GM12865 (cell line): Measurements from ENCODE around the gene ANKRD52.
A peak's percentile ranks its signal among the peaks of the same experiment; 100 is the strongest.
"Not testable (repeated sequence)": the region's sequence is repeated elsewhere in the genome, so short reads cannot be mapped to it uniquely, and the experiment has no call there.

Experiments used
- DNase-seq: peaks from one replicate; pipeline ENCODE4 v3.0.0; 2010; ENCODE audit warnings: low read depth
- H3K4me3 ChIP-seq: 2 replicates; pipeline ENCODE4 v1.5.1; 2011; ENCODE audit warnings: mild to moderate bottlenecking, low read depth, low read length, control low read depth
- TF ChIP-seq, protein P1 (sequence below): IDR thresholded peaks from 2 replicates; pipeline ENCODE4 v1.5.1; 2011; ENCODE audit warnings: low read length, control low read depth, low read depth, inconsistent platforms; ENCODE audit not compliant: insufficient read depth; ENCODE audit errors: missing control alignments

ANKRD52 gene

DNA sequence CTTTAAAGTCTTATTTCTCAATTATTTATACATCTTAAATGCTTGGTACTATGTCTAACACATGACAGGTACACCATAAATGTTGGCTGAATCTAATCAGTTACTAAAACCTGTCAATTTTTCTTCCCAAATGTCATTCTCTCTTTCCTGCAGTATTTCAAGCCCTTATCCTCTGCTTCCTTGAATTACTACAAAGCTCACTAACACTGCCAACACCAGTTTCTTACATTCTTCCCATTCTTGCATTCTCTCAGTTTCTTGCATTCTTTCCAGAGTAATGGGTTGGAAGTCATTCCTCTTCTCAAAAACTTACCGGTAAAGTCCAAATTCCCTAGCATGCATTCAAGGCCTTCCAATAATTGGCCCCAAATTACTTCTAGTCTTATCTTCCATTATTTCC lies 59.3 kb downstream of the ANKRD52 start:
- no peak for DNase-seq
- no peak overlapping the region for H3K4me3 ChIP-seq
- TF ChIP-seq, protein P1, sequence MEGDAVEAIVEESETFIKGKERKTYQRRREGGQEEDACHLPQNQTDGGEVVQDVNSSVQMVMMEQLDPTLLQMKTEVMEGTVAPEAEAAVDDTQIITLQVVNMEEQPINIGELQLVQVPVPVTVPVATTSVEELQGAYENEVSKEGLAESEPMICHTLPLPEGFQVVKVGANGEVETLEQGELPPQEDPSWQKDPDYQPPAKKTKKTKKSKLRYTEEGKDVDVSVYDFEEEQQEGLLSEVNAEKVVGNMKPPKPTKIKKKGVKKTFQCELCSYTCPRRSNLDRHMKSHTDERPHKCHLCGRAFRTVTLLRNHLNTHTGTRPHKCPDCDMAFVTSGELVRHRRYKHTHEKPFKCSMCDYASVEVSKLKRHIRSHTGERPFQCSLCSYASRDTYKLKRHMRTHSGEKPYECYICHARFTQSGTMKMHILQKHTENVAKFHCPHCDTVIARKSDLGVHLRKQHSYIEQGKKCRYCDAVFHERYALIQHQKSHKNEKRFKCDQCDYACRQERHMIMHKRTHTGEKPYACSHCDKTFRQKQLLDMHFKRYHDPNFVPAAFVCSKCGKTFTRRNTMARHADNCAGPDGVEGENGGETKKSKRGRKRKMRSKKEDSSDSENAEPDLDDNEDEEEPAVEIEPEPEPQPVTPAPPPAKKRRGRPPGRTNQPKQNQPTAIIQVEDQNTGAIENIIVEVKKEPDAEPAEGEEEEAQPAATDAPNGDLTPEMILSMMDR = no peak

DNA sequence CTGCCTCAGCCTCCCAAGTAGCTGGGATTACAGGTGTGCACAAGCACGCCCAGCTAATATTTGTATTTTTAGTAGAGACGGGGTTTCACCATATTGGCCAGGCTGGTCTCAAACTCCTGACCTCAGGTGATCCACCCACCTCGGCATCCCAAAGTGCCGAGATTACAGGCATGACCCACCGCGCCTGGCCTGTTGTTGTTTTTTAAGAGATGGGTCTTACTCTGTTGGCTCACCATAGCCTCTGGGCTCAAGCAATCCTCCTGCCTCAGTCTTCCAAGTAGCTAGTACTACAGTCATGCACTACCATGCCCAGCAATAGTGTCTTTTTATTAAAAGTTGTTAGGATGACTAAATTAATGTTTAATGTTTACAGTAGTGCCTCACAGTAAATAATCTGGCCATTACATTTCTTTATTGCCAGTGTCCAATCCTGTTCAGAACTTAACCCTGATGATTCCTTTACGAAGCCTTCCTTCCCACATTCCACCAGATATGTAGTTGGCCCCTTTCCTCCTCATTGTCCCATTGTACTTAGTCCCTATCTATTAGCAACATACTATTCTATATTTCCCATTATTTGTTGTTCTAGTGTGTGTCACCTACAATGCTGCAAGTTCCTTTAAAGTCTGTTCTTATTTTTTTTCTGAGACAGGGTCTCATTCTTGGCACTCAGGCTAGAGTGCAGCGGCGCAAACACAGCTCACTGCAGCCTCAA lies 60.1 kb downstream of the ANKRD52 start:
- no peak overlapping the region for H3K4me3 ChIP-seq
- no peak for DNase-seq
- TF ChIP-seq, protein P1 = no peak

DNA sequence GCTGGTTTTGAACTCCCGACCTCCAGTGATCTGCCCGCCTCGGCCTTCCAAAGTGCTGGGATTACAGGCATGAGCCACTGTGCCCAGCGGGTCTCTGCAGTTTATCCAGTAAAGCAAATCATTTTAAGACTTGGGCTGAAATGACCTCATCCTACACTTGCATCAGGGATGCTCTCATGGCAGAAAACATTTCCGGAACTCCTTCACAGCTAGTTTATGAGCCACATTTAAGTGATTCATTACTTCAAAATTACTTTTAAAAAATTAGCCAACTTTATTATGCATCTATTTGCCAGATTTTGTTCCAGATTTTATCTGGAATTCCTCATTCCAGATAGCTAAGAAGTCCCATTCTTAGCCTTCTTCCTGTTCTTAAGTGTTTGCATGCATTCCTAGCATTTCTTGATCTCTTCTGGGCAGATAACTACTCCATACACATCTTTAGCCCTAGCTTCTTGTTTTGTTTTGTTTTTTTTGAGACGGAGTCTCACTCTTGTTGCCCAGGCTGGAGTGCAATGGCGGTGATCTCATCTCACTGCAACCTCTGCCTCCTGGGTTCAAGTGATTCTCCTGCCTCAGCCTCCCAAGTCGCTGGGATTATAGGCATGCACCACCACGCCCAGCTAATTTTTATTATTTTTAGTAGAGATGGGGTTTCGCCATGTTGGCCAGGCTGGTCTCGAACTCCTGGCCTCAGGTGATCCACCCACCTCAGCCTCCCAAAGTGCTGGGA lies 61.2 kb downstream of the ANKRD52 start:
- not testable (repeated sequence) for DNase-seq, H3K4me3 ChIP-seq

GRCh38 chr12:56193025-56193578 lies 65.1 kb downstream of the ANKRD52 start:
- no peak overlapping the region for H3K4me3 ChIP-seq
- TF ChIP-seq, protein P1 = peak; percentile 73
- peak; percentile 91 for DNase-seq

DNA sequence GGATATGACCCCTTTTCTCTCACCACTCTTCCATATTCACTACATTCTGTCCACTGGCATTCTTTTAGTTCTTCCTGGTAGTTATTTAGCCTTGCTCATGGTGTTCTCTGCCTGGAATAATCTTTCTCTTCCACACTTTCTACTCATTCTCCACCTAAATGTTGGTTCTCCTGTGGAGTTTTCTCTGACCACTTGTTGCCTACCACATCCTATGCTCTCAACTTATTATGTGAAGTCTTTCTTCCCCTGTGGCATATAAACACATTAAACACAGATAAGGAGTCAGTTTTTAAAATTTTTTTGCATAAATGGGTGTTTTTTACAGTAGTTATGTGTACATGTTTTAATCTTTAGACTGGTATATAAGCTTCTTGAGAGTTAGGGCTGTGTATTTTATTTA lies 65.6 kb downstream of the ANKRD52 start:
- no peak overlapping the region for H3K4me3 ChIP-seq
- DNase-seq = no peak
- TF ChIP-seq, protein P1 = no peak

- no peak for DNase-seq
- TF ChIP-seq, protein P1 = no peak
- peak overlapping the region; percentile 57 for H3K4me3 ChIP-seq
Measured at GRCh38 chr12:56190695-56191155, 67.5 kb downstream of the ANKRD52 start.

DNA sequence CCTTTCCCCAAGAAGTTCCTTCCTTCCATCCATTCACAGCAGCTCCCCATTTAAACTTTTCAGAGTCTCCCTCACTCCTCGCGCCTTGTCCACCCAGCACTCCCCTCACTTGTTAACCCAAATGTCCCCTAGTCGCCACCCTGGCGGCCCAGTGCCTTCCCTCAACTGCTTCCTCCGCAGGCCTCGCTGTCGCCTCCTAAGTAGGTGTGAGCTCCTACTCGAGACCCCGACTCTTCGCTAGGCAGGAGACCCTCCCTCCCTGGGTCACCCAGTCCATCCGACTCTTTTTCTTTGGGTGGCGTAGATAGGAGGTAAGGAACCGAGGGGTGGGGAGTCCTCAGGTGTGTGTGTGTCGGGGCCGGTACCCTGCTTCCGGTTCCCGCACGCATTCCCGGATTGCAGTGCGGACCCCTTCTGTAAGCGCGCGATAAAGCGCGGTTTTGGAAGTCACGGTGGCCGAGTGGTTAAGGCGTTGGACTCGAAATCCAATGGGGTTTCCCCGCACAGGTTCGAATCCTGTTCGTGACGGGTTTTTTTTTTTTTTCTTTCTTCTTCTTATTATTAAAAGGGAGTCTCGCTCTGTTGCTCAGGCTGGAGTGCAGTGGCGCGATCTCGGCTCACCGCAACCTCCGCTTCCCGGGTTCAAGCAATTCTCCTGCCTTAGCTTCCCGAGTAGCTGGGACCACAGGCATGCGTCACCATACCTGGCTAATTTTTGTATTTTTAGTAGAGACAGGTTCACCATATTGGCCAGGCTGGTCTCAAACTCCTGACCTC lies 68.1 kb downstream of the ANKRD52 start:
- DNase-seq = peak; percentile 94
- H3K4me3 ChIP-seq = peak overlapping the region; percentile 57
- TF ChIP-seq, protein P1 = no peak
